ENCODE measurements around the gene ABLIM2.

DNA sequence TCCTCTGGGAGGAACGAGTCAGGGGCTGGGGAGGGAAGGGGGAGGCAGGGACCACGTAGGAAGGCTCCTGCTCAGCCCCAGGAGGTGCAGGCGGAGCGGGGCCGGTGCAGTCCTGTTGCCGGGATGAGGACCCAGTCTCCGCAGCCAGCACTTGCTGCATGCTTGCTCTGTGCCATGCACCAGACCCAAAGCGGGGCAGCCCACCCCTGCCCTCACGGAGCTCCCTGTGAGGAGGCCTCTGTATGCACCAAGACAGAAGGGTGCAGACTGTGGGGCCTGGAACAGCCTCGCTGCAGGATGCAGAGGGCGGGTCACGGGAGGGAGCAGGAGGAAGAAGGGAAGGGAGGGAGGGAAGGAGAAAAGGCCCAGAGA lies 61.9 kb downstream of the ABLIM2 start:
- no peak for TF ChIP-seq CTCF (IDR thresholded peaks at IDR 0.05)
- TF ChIP-seq EZH2 (IDR thresholded peaks at IDR 0.05; ENCODE audit: borderline replicate concordance, insufficient read depth, low read depth, low read length, poor library complexity, severe bottlenecking), result no peak
